ENCODE measurements around the gene CHORDC1.
"Not testable (repeated sequence)": the region's sequence is repeated elsewhere in the genome, so short reads cannot be mapped to it uniquely, and the experiment has no call there.

The CHORDC1 gene

DNA sequence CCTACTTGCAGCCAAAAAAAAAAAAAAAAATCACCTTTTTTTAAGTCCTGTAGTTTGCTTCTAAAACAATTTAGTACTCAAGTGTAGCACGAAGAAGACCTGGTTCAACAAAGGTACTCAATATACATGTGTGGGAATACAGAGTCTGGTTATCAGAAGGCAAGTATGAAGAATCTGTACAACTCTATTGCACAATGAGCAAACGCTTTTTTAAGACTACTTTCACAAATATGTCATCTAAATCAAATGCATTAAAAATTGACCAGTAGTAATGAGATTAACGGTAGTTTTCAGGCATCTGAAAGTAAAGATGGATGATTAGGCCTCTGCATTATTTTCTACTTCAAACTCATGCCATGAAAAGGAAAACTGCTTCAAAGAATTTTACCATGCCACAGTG, 9.5 kb downstream of the CHORDC1 start:
- DNase-seq = no peak

GRCh38 chr11:90208857-90209256, 14.0 kb downstream of the CHORDC1 start:
- DNase-seq = no peak

DNA sequence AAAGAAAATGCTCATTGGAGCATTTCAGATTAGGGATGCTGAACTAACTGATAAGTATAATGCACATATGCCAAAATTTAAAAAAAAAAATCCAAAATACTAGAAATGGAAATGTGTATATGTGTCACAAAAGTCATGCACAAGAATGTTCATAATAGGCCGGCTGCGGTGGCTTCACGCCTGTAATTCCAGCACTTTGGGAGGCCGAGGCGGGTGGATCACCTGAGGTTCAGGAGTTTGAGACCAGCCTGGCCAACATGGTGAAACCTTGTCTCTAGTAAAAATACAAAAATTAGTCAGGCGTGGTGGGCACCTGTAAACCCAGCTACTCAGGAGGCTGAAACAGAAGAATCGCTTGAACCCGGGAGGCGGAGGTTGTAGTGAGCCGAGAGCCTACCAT, 14.9 kb downstream of the CHORDC1 start:
- not testable (repeated sequence) for DNase-seq

GRCh38 chr11:90204832-90205646, 17.8 kb downstream of the CHORDC1 start:
- no peak for DNase-seq

GRCh38 chr11:90204407-90204806, 18.4 kb downstream of the CHORDC1 start:
- no peak for DNase-seq

- DNase-seq = no peak
Measured at GRCh38 chr11:90202342-90202741, 20.5 kb downstream of the CHORDC1 start.

- no peak for DNase-seq
Measured at GRCh38 chr11:90197377-90197776, 25.5 kb downstream of the CHORDC1 start.

DNA sequence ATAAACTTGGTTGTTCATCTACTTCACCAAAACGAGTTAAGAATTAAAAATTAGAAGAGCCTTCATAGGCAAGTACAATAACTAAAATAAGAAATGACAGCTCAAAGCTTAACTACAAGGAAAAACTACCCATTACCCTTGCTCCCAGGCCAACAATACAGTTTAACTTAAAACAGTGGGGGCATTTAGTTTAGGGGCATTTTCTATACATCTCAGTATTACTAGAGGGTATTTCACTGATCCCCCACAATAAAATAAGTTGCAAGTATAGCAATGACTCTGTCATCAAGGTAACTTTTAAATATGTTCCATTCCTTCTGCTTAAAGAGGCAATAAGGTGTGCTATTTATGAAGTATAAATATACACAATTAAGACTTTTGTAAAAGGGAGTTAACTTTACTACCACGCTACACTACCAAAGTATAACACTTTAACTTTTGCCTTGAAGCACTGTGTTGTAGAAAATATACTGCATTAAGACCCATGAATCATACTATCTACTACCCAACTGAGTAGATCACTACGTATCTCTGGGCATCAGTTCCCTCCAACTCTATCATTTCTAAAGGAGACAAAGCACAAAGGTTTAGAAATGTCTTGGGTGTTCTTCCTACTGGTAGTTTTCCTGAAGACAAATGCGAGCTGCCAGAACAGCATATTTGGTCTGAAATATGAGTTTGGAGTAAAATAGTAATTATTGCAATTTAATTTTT, 29.8 kb downstream of the CHORDC1 start:
- DNase-seq = no peak

GRCh38 chr11:90189011-90189410, 33.8 kb downstream of the CHORDC1 start:
- DNase-seq = no peak

- no peak for DNase-seq
Measured at GRCh38 chr11:90187839-90188238, 35.0 kb downstream of the CHORDC1 start.

- no peak for DNase-seq
Measured at GRCh38 chr11:90179923-90180322, 42.9 kb downstream of the CHORDC1 start.

DNA sequence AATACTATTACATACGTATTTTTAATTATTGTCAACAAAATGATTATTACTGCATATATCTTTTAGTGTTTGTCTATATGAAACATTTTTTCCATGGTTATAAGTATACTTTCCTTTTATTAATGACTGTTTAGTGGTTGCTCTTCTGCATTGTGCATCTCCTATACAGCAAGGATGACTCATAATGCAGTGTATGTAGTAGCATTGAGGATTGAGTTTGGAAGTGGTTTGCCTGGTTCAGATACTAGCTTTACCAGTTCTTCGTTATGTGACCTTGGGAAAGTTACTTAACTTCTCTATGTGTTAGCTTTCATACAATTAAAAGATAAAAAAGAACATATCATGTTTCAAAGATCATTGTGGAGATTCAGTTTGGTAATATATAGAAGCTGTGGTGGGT, 44.1 kb downstream of the CHORDC1 start:
- no peak for DNase-seq

GRCh38 chr11:90176069-90176468, 46.8 kb downstream of the CHORDC1 start:
- no peak for DNase-seq

- DNase-seq = no peak
Measured at GRCh38 chr11:90171359-90171758, 51.5 kb downstream of the CHORDC1 start.

DNA sequence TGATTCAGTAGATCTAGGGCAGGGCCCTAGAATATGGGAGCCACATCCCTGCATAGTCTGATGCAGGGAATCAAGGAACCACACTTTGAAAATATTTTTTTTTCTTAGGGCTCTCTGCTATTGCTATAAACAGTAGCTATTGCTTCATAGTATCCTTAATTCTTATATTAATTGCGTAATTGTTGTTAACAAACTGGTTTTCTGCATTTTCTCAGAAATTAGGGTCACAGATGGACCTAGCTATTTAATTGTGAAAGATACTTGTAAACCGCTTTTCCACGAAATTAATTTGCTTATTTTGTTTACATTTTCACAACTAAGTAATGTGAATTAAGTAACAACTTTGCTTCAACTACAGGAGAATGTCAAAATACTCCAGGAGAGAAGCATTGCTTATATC, 54.3 kb downstream of the CHORDC1 start:
- DNase-seq = no peak

GRCh38 chr11:90167704-90168103, 55.1 kb downstream of the CHORDC1 start:
- not testable (repeated sequence) for DNase-seq

- not testable (repeated sequence) for DNase-seq
Measured at GRCh38 chr11:90166982-90167573, 55.8 kb downstream of the CHORDC1 start.

Measured in GOT3 (cell line).